SU-DHL-6 (cell line): Measurements from ENCODE around the gene CETN3.
"Not testable (repeated sequence)": the region's sequence is repeated elsewhere in the genome, so short reads cannot be mapped to it uniquely, and the experiment has no call there.

Source experiments
- H2AFZ ChIP-seq: fragments of 200-600 bp; sonication (generic); 2 replicates; pipeline ENCODE4 v1.6.1; 2014; ENCODE audit warnings: low read depth, mild to moderate bottlenecking, moderate library complexity, mixed read lengths, antibody characterized with exemption, low read length; ENCODE audit not compliant: severe bottlenecking
- H3F3A ChIP-seq: fragments of 200-600 bp; shearing (Covaris generic); 2 replicates; pipeline ENCODE4 v1.6.0; 2016; ENCODE audit warnings: antibody characterized with exemption, mild to moderate bottlenecking; ENCODE audit not compliant: insufficient read depth
- H3K27ac ChIP-seq: fragments of 200-600 bp; sonication (generic); 2 replicates; pipeline ENCODE4 v1.5.1; 2016; ENCODE audit warnings: low read depth, mild to moderate bottlenecking, low read length, moderate library complexity, mixed read lengths
- H3K27me3 ChIP-seq: fragments of 200-600 bp; sonication (generic), shearing (Covaris generic); 2 replicates; pipeline ENCODE4 v1.6.0; 2014; ENCODE audit warnings: mild to moderate bottlenecking, low read length
- H3K36me3 ChIP-seq: fragments of 200-600 bp; sonication (generic); 2 replicates; pipeline ENCODE4 v1.6.1; 2014; ENCODE audit warnings: mild to moderate bottlenecking, low read length, mixed read lengths
- H3K4me2 ChIP-seq: fragments of 300-600, 200-600 bp; shearing (Covaris generic), sonication (generic); 2 replicates; pipeline ENCODE4 v1.6.0; 2014; ENCODE audit warnings: low read length, low read depth, mild to moderate bottlenecking; ENCODE audit not compliant: poor library complexity, severe bottlenecking
- H3K4me3 ChIP-seq: fragments of 200-600 bp; sonication (generic); 2 replicates; pipeline ENCODE4 v1.5.1; 2014; ENCODE audit warnings: antibody characterized with exemption, low read length, mild to moderate bottlenecking, mixed read lengths; ENCODE audit not compliant: insufficient read depth, poor library complexity, severe bottlenecking
- H3K79me2 ChIP-seq: fragments of 200-600 bp; sonication (generic); 2 replicates; pipeline ENCODE4 v1.6.1; 2014; ENCODE audit warnings: mild to moderate bottlenecking, low read length, moderate library complexity; ENCODE audit not compliant: insufficient read depth
- H3K9ac ChIP-seq: fragments of 200-600 bp; sonication (generic); 2 replicates; pipeline ENCODE4 v1.7.0; 2014; ENCODE audit warnings: mild to moderate bottlenecking, low read length
- H3K9me2 ChIP-seq: fragments of 200-600 bp; sonication (generic); replicated peaks from 2 replicates; pipeline ENCODE4 v1.6.1; 2014; ENCODE audit warnings: low read length; ENCODE audit not compliant: insufficient read depth
- H3K9me3 ChIP-seq: fragments of 200-600 bp; sonication (generic); 2 replicates; pipeline ENCODE4 v1.6.1; 2014; ENCODE audit warnings: low read length, mixed read lengths; ENCODE audit not compliant: insufficient read depth
- H4K20me1 ChIP-seq: fragments of 200-600 bp; sonication (generic); 2 replicates; pipeline ENCODE4 v1.6.1; 2014; ENCODE audit warnings: low read depth, mild to moderate bottlenecking, antibody characterized with exemption, low read length, moderate library complexity, mixed read lengths
- CTCF ChIP-seq: fragments of 200-600 bp; sonication (generic); IDR thresholded peaks from one replicate; pipeline ENCODE4 v1.5.1; 2017; ENCODE audit warnings: antibody characterized with exemption, mild to moderate bottlenecking, low read length, moderate library complexity; ENCODE audit not compliant: insufficient read depth, poor library complexity, severe bottlenecking
- EZH2phosphoT487 ChIP-seq: fragments of 200-600 bp; sonication (generic), shearing (Covaris generic); conservative IDR thresholded peaks from 2 replicates; pipeline ENCODE4 v1.6.1; 2018; ENCODE audit warnings: mild to moderate bottlenecking, antibody characterized with exemption, low read length, moderate library complexity, mixed read lengths

Gene CETN3

GRCh38 chr5:90381213-90381929 is 28.2 kb downstream of the CETN3 start:
- Histone ChIP-seq H3K36me3 (no peaks in the 10 kb centered on the region), H3K4me2 (no peak overlapping the region), H3K27me3 (no peaks in the 10 kb centered on the region), H3K4me3 (no peak overlapping the region), H2AFZ (no peak overlapping the region), H3F3A (no peaks in the 10 kb centered on the region), H3K9ac (no peak overlapping the region), H3K79me2 (no peaks in the 10 kb centered on the region), H3K9me3 (no peaks in the 10 kb centered on the region), H4K20me1 (no peaks in the 10 kb centered on the region), H3K27ac (no peak overlapping the region), H3K9me2 (no peaks in the 10 kb centered on the region)
- TF ChIP-seq CTCF (no peak), EZH2phosphoT487 (no peak)

- Histone ChIP-seq H4K20me1 (no peaks in the 10 kb centered on the region), H3K9me2 (no peaks in the 10 kb centered on the region), H3K9ac (no peak overlapping the region), H2AFZ (no peak overlapping the region), H3K27me3 (no peaks in the 10 kb centered on the region), H3K9me3 (no peaks in the 10 kb centered on the region), H3K4me3 (no peak overlapping the region), H3K79me2 (no peaks in the 10 kb centered on the region), H3K27ac (no peak overlapping the region), H3K36me3 (no peaks in the 10 kb centered on the region), H3K4me2 (no peak overlapping the region), H3F3A (no peaks in the 10 kb centered on the region)
- no peak for TF ChIP-seq EZH2phosphoT487
- TF ChIP-seq CTCF, result no peak
Observed at GRCh38 chr5:90379652-90380051, 29.9 kb downstream of the CETN3 start.

GRCh38 chr5:90378752-90379151 is 30.8 kb downstream of the CETN3 start:
- Histone ChIP-seq H3K36me3 (no peaks in the 10 kb centered on the region), H3F3A (no peaks in the 10 kb centered on the region), H3K27ac (no peak overlapping the region), H2AFZ (no peak overlapping the region), H3K9me3 (no peaks in the 10 kb centered on the region), H3K4me2 (no peak overlapping the region), H3K27me3 (no peaks in the 10 kb centered on the region), H3K9me2 (no peaks in the 10 kb centered on the region), H3K4me3 (no peak overlapping the region), H4K20me1 (no peaks in the 10 kb centered on the region), H3K79me2 (no peaks in the 10 kb centered on the region), H3K9ac (no peak overlapping the region)
- TF ChIP-seq EZH2phosphoT487, result no peak
- TF ChIP-seq CTCF, result no peak

- H3K9me3 ChIP-seq, H3K79me2 ChIP-seq, H3K9ac ChIP-seq, H3K27me3 ChIP-seq, H3K36me3 ChIP-seq, H2AFZ ChIP-seq, H3K4me3 ChIP-seq, H3K27ac ChIP-seq, H4K20me1 ChIP-seq, H3K9me2 ChIP-seq, H3K4me2 ChIP-seq, H3F3A ChIP-seq: not testable (repeated sequence)
Observed at GRCh38 chr5:90371269-90371668, 38.3 kb downstream of the CETN3 start.
